Thoracic aorta (tissue), 2 donors: ENCODE data around the gene KAT8. TPM values are rescaled to one million over a fixed set of nuclear protein-coding genes. Genes with fewer than 3 reads are reported as not detected.

Source experiments
- ATAC-seq: fragments of 150-250 bp; one replicate; pipeline ENCODE4 v1.8.0; 2017; ENCODE audit warnings: low read depth; ENCODE audit not compliant: insufficient number of reproducible peaks, low FRiP score
- DNase-seq: peaks from one replicate; pipeline ENCODE4 v3.0.0-alpha.2; 2020; ENCODE audit warnings: low spot score
- H3K27ac ChIP-seq, 2 donors: fragments of 200-600 bp; sonication (generic); 1 replicate in 1 of 2; 2 replicates in 1 of 2; pipeline ENCODE4 v1.5.1; 2016; ENCODE audit warnings: mild to moderate bottlenecking in 2 of 2, moderate library complexity in 2 of 2
- H3K27me3 ChIP-seq: fragments of 200-600 bp; sonication (generic); replicated peaks from 2 replicates; pipeline ENCODE4 v1.6.0; 2016; ENCODE audit warnings: mild to moderate bottlenecking; ENCODE audit not compliant: insufficient read depth
- H3K36me3 ChIP-seq: fragments of 200-600 bp; sonication (generic); one replicate; pipeline ENCODE4 v1.5.1; 2016
- H3K4me1 ChIP-seq, 2 donors: fragments of 200-600 bp; sonication (generic); 1 replicate in 1 of 2; 2 replicates in 1 of 2; pipeline versions ENCODE4 v1.5.1 to v1.6.0; 2016; ENCODE audit warnings: low read depth in 2 of 2, mild to moderate bottlenecking in 1 of 2; ENCODE audit not compliant: control insufficient read depth in 1 of 2
- H3K4me3 ChIP-seq: fragments of 200-600 bp; sonication (generic); 2 replicates; pipeline ENCODE4 v1.5.1; 2016; ENCODE audit warnings: mild to moderate bottlenecking
- H3K9me3 ChIP-seq: fragments of 200-600 bp; sonication (generic); 2 replicates; pipeline ENCODE4 v1.5.1; 2016
- total RNA-seq, 2 donors: library from RNA; depleted of rRNA; stranded (reverse); fragments of >200 nt; gene quantifications; one replicate each; pipeline versions ENCODE4 v1.1.0 to v1.2.3, GENCODE V29; 2016
- TF ChIP-seq, protein P1 (sequence below): fragments of 200-600 bp; sonication (generic); IDR thresholded peaks from one replicate; pipeline ENCODE4 v1.5.1; 2019; ENCODE audit warnings: antibody characterized with exemption

Gene KAT8
- total RNA-seq, 2 donors from 2014 or later, result 62.5 to 75.7 TPM

DNA sequence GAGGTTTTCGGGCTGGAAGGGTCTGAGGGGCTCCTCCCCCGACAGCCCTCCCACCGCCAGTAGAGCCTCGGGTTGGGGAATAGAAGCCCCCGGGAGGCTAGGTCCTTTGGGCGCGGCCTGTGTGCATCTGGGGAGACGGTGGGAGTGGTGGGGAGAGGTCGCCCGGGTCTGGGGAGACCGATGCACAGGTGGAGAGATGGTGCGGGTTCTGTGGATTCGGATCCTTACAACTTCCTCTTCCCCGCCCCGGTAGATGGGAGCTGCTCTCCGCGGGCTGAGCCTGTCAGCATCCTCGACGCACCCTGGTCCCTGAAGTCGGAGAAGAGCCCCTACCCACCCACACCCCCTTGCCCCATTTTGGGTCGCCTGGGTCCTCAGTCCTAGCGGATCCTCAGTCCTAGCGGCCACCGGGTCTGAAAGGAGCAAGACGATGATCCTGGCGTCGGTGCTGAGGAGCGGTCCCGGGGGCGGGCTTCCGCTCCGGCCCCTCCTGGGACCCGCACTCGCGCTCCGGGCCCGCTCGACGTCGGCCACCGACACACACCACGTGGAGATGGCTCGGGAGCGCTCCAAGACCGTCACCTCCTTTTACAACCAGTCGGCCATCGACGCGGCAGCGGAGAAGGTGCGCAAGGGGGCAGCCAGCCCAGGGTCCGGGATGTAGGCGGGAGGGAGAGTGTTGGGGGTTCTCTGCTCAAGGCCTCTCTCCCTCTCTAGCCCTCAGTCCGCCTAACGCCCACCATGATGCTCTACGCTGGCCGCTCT, 8.5 kb upstream of the KAT8 start:
- DNase-seq (no peak), ATAC-seq (no peak)
- H3K9me3 ChIP-seq, result no peaks in the 10 kb centered on the region
- peak overlapping the region; percentile 100 for H3K4me3 ChIP-seq
- TF ChIP-seq, protein P1, sequence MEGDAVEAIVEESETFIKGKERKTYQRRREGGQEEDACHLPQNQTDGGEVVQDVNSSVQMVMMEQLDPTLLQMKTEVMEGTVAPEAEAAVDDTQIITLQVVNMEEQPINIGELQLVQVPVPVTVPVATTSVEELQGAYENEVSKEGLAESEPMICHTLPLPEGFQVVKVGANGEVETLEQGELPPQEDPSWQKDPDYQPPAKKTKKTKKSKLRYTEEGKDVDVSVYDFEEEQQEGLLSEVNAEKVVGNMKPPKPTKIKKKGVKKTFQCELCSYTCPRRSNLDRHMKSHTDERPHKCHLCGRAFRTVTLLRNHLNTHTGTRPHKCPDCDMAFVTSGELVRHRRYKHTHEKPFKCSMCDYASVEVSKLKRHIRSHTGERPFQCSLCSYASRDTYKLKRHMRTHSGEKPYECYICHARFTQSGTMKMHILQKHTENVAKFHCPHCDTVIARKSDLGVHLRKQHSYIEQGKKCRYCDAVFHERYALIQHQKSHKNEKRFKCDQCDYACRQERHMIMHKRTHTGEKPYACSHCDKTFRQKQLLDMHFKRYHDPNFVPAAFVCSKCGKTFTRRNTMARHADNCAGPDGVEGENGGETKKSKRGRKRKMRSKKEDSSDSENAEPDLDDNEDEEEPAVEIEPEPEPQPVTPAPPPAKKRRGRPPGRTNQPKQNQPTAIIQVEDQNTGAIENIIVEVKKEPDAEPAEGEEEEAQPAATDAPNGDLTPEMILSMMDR, result no peak
- H3K4me1 ChIP-seq, result peaks cover 13 to 35% of the 10 kb centered on the region in 2 donors
- no peaks in the 10 kb centered on the region for H3K27me3 ChIP-seq
- H3K27ac ChIP-seq, result peak overlapping the region; percentile 91 to 97
- H3K36me3 ChIP-seq, result peaks cover 29% of the 10 kb centered on the region

DNA sequence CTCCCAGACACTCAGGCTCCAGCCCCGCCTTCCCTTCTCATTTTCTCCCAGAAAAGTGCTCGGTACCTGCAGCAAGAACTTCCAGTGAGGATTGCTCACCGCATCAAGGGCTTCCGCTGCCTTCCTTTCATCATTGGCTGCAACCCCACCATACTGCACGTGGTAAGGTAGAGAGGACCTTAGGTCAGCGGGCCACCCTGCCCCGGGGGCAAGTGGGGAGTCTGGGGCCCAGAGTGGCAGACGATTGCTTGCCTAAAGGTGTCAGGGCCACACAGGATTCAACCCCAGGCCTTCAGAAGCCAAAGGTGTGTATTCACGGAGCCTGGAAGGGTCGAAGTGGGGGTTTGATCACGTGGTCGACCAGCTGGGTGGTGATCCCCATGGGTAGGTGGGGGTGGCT, 7.8 kb upstream of the KAT8 start:
- peaks cover 13 to 35% of the 10 kb centered on the region in 2 donors for H3K4me1 ChIP-seq
- DNase-seq, result no peak
- H3K36me3 ChIP-seq, result peaks cover 29% of the 10 kb centered on the region
- peak overlapping the region in 1 of 2 donors; percentile 91 for H3K27ac ChIP-seq
- ATAC-seq, result no peak
- no peaks in the 10 kb centered on the region for H3K9me3 ChIP-seq
- no peak overlapping the region for H3K4me3 ChIP-seq
- H3K27me3 ChIP-seq, result no peaks in the 10 kb centered on the region
- TF ChIP-seq, protein P1, result no peak

GRCh38 chr16:31110106-31111034, 7.1 kb upstream of the KAT8 start:
- ATAC-seq (no peak), DNase-seq (no peak)
- TF ChIP-seq, protein P1, result no peak
- Histone ChIP-seq H3K27ac (no peak overlapping the region), H3K9me3 (no peaks in the 10 kb centered on the region), H3K4me3 (no peak overlapping the region), H3K27me3 (no peaks in the 10 kb centered on the region), H3K36me3 (peaks cover 29% of the 10 kb centered on the region), H3K4me1 (peaks cover 13 to 35% of the 10 kb centered on the region in 2 donors)

DNA sequence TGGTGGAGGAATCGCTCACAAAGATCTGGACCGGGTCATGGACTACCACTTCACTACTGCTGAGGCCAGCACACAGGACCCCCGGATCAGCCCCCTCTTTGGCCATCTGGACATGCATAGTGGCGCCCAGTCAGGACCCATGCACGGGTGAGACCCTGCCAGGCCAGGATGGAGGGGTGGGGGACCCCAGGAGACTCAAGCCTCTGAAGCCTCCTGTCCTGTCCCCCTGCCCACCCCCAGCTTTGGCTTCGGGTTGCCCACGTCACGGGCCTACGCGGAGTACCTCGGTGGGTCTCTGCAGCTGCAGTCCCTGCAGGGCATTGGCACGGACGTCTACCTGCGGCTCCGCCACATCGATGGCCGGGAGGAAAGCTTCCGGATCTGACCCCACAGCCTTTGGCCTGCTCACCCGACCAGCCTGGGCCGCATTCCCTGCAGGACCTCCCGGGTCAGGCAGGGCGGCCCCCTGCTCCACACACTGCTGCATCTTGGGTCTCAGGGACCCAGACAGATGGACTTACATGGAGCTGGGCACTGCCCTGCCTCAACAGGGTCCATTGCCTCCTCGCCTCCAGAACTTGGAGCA, 5.5 kb upstream of the KAT8 start:
- peak overlapping the region in 1 of 2 donors; percentile 45 for H3K27ac ChIP-seq
- TF ChIP-seq, protein P1, result no peak
- H3K4me3 ChIP-seq, result no peak overlapping the region
- ATAC-seq, result no peak
- no peaks in the 10 kb centered on the region for H3K27me3 ChIP-seq
- H3K9me3 ChIP-seq, result no peaks in the 10 kb centered on the region
- H3K4me1 ChIP-seq, result peaks cover 10 to 35% of the 10 kb centered on the region in 2 donors
- peaks cover 29% of the 10 kb centered on the region for H3K36me3 ChIP-seq
- no peak for DNase-seq

DNA sequence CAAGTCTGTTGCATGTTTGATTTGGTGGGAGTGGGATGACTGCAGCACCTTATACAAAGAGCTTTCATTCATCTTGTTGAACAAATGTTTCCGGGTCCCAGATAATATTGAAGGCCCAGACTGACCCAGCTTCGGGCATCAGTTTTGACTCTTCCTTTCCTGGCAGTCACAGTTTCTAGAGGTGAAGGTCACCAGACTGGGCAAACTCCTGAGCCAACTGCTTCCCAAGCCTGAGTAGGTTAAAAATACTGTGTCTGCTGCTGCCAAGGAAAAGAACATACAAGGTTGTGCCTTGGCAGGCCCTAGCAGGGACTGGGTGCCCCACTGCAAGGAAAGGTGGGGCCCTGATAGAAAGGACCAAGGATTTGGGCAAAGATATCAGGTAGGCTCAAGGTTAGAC, 4.8 kb upstream of the KAT8 start:
- no peak for DNase-seq
- TF ChIP-seq, protein P1, result no peak
- no peak for ATAC-seq
- peaks cover 8 to 35% of the 10 kb centered on the region in 2 donors for H3K4me1 ChIP-seq
- H3K4me3 ChIP-seq, result no peak overlapping the region
- H3K9me3 ChIP-seq, result no peaks in the 10 kb centered on the region
- peak overlapping the region in 1 of 2 donors; percentile 45 for H3K27ac ChIP-seq
- no peaks in the 10 kb centered on the region for H3K27me3 ChIP-seq
- peaks cover 29% of the 10 kb centered on the region for H3K36me3 ChIP-seq
